Left renal pelvis (tissue), 4 donors: ENCODE measurements around the gene SYCE1L. TPM values are rescaled to one million over a fixed set of nuclear protein-coding genes. Genes with fewer than 3 reads are reported as not detected.
"Not testable (repeated sequence)": the region's sequence is repeated elsewhere in the genome, so short reads cannot be mapped to it uniquely, and the experiment has no call there.

Experiments used
- DNase-seq, 4 donors: peaks; one replicate each; pipeline ENCODE4 v3.0.0-alpha.2; 2013; ENCODE audit warnings: low read depth in 4 of 4, low spot score in 3 of 4
- polyA plus RNA-seq, 4 donors: library from polyadenylated mRNA; unstranded; fragments of 120-200 nt; gene quantifications; one replicate each; pipeline ENCODE4 v1.2.1, GENCODE V29; 2013; ENCODE audit not compliant: insufficient read length in 4 of 4

Gene SYCE1L, protein sequence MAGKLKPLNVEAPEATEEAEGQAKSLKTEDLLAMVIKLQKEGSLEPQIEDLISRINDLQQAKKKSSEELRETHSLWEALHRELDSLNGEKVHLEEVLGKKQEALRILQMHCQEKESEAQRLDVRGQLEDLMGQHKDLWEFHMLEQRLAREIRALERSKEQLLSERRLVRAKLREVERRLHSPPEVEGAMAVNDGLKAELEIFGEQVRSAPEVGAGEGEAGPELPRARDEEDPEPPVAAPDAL
- polyA plus RNA-seq: 10 to 100 TPM in 1 of 4 donors, 1 to 10 TPM in 3; 3.2 to 11.1 (median 3.4) TPM

DNA sequence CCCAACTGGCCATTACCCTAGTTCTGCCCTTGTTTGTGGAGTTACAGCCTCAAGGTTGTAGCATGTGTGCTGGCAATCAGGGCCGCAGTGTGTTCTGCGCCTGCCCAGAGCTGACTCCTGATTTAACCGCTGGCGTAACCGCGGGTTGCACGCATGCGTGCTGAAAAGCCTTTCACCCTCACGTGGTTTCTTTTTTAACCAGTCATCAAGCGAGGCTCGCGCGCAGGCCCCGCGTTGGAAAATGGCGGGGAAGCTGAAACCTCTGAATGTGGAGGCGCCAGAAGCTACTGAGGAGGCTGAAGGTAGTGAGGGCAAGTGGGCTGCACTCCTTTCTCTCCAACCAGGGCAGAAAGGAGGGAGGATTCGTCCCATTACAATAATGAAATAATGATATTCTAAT, at the start of gene SYCE1L:
Gene SYCE1L (plus strand): TSS at position 198 of the 400 bp plus-strand sequence. CDS start 44 bp downstream, at position 242.
- no peak for DNase-seq

DNA sequence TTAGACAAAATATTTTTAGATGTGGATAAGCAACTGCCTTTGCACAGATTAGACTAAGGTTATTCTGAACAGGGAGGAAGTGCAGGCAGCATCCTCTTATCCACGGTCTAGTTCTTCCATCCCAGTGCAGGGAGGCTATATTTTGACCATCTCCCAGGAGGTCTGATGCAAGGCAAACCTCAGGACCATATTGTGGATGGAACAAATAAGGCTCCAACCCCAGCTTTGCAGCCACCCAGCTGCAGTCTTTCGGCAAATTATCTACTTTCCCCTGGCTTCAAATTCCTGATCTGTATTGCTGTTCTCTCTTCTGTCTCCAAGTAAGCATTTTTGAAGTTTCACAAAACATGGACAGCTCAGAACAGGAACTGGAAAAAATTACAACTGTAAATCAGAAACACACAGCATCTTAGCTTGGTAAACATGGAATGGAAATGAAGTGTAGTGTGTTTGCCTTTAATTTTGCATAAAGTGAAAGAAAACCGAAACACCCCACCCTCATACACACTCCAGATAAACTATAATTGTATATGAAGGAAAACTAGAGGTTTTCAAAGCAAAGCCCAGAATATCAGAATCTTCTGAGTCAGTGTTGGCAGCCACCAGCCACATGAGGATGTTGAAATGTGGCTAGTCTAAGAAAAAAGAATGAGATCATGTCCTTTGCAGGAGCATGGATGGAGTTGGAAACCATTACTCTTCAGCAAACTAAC, 41.7 kb upstream of the SYCE1L start:
- no peak for DNase-seq

DNA sequence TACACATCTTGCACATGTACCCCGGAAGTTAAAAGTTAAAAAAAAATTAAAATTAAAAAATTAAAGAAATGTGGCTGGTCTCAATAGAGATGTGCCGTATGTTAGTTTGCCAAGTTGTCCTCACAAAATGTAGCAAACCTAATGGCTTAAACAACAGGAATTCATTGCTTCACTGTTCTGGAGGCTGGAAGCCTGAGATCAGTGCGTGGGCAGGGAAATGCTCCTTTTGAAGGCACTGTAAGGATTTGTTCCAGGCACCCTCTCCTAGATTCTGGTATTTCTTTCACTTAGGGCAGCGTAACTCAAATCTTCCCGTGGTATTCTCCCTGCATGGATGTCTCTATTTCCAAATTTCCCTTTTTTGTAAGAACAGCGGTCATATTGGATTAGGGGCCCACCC, 40.9 kb upstream of the SYCE1L start:
- DNase-seq: no peak

DNA sequence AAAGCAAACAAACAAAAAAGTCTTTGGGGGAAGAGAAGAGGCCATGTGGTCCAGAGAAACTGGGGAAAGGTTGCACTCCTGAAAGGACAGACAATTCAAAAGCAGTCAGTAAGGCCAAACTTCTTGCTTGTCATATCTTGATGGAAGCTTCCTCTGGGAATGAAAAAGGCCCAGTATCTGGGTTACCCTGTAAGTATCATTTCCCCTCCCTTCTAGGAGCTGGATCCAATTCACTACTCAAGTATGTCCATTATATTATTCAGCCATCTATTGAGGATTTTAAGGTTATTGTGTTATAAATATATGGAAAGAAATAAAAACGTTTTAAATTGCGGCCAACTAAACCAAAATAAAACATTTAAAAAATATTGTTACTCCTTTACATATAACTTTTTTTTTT, 34.2 kb upstream of the SYCE1L start:
- DNase-seq: no peak

DNA sequence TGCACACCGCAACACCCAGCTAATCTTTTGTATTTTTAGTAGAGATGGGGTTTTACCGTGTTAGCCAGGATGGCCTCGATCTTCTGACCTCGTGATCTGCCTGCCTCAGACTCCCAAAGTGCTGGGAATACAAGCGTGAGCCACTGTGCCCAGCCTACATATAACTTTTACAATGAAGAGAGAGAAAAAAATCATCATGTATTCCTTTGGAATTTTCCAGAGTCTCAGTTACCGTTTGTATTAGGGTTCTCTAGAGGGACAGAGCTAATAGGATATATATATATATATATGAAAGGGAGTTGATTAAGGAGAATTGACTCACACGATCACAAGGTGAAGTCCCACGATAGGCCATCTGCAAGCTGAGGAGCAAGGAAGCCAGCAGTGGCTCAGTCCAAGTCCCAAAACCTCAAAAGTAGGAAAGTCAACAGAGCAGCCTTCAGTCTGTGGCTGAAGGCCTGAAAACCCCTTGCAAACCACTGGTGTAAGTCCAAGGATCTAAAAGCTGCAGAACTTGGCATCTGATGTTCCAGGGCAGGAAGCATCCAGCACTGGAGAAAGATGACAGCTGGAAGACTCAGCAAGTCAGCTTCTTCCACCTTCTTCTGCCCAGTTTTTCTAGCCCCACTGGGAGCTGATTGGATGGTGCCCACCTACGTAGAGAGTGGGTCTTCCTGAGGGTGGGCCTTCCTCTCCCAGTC, 33.5 kb upstream of the SYCE1L start:
- DNase-seq: not testable (repeated sequence)

DNA sequence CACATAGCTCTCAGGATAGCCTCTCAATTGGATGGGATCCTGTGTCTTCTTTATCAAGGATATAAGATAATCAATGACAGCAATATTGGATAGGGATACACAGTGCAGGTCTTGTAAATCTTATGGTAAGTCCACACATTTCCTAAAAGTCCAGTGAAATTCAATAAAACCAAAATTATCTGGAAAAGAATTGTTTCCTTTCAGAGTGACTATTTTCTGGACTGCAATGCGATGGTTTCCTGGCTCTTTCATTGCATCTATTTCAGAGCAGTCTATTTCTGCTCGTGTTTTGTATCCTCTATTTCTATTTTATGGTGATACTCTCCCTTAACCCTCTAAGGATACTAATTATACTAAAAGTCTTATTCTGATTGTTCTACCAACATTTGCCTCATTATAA, 32.5 kb upstream of the SYCE1L start:
- DNase-seq: no peak

DNA sequence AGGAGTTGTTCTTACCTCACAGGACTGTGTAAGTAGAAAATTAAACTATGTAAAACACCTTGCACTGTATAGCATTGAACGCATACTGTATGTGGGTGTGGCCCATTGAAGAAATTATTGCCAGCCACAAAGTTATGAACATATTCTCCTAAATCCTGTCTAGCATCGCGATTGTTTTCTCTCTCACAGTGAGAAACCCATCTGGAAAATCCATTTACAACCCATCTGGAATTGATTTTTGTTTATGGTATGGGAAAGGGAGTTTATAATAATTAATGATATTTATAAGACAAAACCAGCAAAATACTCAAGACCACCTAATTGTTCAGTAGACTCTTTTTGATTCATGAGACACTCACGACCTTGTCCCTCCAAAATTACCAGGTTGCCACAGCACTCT, 30.3 kb upstream of the SYCE1L start:
- no peak for DNase-seq

DNA sequence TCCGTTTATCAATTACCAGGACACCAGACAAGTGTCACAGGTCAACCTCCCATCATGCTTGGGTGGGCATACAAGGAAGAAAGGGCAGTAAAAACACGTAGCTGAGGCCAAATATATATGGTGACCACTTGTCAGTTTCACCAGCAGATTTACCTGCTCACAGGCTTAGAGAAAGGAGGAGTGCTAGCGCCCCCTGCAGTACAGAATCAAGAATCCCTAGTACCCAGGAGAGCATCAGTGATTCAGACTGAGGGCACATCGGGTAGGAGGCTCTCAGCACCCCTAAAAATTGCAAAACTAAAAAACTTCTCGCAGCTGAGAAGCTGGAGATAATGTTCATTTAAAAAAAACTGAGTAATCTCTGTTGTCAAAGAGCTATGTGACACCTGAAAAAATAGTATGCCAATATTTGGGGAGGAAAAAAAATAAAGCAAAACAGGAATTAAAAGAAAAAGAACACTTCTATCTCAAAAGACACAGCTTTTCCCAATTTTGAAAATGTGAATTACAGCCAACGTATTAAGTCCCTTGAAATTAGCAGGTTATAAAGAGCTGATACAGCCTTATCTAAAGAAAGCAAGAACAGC, 29.5 kb upstream of the SYCE1L start:
- no peak for DNase-seq

DNA sequence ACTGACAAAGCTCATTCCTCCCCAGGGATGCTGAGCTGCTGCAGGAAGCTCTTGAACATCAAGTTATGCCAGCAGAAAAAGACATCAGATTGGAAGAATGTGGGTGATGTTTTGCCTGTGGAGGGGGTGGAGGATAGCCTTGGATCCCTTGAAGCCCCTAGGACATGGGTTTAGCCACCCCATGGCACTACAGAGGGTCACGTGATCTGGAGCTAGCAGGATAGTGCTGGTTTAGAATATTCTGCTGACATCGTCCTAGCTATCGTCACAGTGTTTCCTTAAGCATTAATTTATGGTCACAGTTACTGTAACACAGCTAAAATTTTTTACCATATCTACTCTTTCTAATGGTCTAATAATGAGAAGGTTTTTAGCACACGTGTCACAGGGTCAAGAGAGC, 28.4 kb upstream of the SYCE1L start:
- no peak for DNase-seq

DNA sequence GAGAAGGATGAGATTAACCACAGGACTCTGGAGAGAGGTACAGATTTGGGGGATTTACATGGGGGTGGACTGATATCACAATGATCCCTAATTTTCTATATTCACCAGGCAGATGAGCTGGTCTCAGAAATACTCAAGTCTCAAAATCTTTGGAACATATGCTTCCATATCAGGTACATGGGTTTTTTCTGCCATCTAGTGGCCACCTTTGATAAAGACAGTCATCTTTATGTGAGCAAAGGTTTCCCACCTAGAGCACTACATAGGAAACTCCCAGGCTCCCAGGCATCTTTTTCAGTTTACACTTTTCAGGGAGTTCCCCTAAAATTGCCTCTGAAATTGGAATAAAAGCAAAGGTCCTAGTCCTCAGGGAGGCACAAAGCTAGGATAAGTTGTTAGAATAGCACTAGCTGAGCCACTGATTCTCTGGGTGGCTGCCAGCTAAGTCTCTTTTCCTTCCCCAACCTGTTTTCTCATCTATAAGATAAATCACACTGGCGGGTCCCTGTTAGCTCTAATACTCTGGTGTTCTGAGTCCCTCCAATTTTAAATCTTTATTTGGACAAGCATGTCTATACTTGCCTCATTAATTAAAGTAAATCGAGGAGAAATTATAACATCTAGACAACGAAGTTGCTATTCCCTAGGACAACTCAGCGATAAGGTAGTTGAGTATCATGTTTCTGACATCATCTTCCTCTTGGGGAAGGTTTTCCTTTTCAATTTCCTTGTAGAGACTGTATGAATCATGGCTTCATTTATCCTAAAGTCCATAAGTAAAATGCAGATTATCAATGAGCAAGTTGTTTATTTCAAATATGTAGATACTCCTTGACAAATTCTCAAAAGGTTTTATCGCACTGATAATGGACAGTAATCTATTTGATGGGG, 27.2 kb upstream of the SYCE1L start:
- DNase-seq: peak in 1 of 4 donors; percentile 49

DNA sequence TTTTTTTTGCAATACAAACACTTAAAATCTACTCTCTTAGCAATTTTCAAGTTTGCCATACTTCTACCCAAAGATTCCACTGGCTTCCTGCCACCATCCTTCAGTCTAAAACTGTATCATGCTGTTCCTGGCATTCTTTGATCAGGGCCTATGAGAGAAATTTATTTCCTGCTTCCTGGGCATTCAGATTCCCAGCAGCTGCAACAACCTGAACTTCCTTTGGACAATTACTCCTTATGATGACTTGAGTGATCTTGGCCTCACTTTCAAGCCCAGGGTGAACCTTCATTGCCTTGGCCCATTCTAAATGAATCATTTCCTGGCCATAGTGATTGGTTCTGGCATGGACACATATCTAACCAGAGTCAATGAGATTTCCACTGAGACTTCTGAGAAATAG, 26.3 kb upstream of the SYCE1L start:
- no peak for DNase-seq

DNA sequence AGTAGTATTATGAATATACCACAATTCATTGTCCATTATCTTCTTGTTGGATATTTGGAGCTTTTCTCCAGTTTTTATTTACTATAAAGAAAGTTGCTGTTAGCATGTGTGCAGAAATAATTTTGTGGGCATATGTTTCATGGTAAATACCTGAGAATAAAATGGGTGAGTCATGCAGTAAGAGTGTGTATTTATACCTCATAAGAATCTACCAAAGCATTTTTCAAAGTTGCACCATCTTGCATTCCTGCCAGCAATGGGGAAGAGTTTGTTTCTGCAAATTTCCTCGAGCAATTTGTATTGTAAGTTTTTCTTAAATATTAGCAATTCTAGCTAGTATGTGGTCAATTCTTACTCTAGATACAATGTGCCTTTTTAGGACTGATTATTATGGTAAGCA, 16.1 kb upstream of the SYCE1L start:
- no peak for DNase-seq

DNA sequence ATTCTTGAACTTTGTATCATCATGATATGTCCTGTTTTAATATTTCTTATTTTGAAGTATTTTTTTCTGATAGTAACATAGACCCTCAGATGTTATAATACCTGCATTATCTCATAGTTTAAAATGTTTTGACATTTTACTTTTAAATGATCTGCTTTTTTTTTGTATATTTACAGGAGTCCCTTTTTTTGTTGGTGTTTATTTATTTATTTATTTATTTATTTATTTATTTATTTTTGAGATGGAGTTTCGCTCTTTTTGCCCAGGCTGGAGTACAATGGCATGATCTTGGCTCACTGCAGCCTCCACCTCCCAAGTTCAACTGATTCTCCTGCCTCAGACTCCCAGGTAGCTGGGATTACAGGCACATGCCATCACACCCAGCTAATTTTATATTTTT, 12.9 kb upstream of the SYCE1L start:
- DNase-seq: not testable (repeated sequence)

DNA sequence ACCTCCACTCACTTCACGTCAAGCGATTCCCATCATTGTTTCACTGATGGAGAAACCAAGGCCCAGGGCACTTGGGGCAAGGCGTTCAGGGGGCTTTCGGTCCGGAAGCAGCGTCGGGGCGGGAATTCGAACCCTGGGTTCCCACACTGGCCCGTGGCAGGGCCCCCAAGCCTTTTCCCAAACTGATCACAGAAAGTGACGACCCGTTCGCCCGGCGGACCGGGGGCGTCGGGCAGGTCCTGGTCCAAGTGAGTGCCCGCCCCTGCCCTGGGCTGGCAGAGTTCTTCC, 9.1 kb upstream of the SYCE1L start:
- DNase-seq: no peak

DNA sequence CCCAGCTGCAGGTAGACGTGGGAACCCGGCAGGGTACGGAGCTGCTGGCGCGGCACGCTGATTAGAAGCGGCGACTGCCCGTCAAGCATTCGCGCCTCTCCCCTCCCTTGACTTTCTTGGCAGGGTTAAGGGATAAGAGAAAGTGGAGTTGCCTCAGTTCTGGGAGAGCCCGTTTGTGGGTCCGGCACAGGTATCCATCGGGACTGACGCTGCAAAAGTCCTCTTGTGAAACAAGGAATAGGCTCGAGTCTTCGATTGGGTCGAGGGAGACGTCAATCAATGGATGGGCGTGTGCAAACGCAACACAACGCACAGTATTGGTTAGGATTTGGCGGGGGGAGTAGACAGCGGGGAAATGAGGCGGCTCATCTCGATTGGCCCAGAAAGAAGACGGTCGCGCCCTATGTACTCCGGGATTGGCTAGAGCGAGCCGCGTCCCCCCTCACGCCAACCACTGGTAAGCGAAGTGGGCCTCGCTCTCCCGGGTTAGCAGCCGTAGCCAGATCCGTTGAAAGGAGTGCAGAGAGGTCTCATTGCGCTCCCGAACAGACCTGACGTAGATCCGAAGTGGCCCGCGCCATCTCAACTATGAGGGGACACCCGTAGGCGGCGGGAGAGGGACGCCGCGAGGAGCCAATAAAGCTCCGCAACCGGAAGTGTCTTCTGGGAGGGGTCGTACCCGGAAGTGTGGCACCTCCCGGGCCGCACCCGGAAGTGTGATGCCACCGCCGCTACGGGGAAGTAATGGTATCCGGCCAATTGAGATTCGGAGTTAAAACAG, 8.5 kb upstream of the SYCE1L start, which contains the start of gene MON1B:
Gene MON1B (plus strand): TSS at position 713 of the 781 bp plus-strand sequence. CDS start 296 bp downstream, outside the sequence.
- peak; percentile 93 to 97 (median 94) for DNase-seq

DNA sequence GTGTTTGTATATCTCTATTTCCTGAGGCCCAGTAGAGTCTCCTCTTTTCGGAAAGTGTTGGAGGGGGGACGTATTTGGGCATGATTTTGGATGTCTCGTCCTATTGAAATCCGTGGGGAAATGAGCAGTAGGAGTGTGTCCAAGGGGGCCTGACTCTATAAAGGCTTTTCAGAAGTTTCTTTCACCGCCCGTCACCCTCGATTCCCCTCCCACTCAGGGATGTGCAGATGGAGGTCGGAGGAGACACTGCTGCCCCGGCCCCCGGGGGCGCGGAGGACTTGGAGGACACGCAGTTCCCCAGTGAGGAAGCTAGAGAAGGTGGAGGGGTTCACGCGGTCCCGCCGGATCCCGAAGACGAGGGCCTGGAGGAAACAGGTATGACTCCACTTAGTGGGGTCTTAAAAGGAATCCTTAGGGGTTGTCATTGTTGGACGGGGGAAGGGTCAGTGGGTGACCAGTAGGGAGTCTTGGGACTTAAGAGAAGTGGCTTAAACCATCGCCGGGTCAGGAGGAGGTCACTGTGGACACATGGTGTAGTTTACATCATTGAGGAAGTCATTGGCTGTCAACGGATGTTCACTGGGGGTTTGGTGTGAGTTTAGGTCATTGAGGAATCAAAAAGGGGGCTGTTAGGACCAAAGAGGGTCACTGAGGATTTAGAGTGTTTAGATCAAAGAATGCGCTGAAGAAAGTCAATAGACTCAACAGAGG, 7.8 kb upstream of the SYCE1L start:
- DNase-seq: no peak

DNA sequence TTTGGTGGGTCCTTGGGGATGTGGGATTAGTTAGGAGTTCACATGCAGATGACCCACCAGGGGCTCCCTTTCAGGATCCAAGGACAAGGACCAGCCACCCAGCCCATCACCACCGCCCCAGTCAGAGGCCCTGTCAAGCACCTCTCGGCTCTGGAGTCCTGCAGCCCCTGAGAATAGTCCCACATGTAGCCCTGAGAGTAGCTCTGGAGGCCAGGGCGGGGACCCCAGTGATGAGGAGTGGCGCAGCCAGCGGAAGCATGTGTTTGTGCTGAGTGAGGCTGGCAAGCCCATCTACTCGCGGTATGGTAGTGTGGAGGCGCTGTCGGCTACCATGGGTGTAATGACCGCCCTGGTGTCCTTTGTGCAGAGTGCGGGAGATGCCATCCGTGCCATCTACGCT, 5.8 kb upstream of the SYCE1L start:
- no peak for DNase-seq

DNA sequence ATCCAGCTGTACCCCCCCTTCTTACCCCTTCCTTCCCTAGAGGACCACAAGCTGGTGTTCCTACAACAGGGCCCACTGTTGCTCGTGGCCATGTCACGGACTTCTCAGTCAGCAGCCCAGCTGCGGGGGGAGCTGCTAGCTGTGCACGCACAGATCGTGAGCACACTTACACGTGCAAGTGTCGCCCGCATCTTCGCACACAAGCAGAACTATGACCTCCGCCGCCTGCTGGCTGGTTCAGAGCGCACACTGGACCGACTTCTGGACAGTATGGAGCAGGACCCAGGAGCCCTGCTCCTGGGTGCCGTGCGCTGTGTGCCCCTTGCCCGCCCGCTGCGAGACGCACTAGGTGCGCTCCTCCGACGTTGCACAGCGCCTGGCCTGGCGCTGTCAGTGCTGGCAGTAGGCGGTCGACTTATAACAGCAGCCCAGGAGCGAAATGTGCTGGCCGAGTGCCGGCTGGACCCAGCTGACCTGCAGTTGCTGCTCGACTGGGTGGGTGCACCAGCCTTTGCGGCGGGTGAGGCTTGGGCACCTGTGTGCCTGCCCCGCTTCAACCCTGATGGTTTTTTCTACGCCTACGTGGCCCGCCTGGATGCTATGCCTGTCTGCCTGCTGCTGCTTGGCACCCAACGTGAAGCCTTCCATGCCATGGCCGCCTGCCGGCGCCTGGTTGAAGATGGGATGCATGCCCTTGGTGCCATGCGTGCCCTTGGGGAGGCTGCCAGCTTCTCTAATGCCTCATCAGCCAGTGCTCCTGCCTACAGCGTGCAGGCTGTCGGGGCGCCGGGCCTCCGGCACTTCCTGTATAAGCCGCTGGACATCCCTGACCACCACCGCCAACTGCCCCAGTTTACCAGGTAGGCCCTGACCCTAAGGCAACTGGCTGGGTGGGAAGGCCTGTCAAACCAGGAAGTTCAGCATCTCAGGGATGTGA, 4.6 kb upstream of the SYCE1L start:
- DNase-seq: no peak
